A549 treated with AZD2906 at 1 μM for 4 hours (cell line): ENCODE data around the gene LRRC43. TPM values are rescaled to one million over a fixed set of nuclear protein-coding genes. Genes with fewer than 3 reads are reported as not detected.

ENCODE experiments used
- total RNA-seq: library from RNA; stranded (reverse); fragments of 200-300 nt; extraction: Qiagen RNA extraction; gene quantifications from 5 replicates; pipeline ENCODE4 v1.2.3, GENCODE V29; 2022

LRRC43 gene
- total RNA-seq = 0.10 to 0.25 TPM (median 0.17 TPM) in 4 of 5 replicates, not detected in the other

GRCh38 chr12:122182887-122183587, at the start of gene LRRC43:
LRRC43 (plus strand) TSS chr12:122183123; CDS start chr12:122183145, 22 bp downstream.

GRCh38 chr12:122174155-122174845, 8.6 kb upstream of the LRRC43 start, which contains the start of gene IL31:
IL31 (minus strand) TSS chr12:122174221; CDS start chr12:122174172, 49 bp downstream.

GRCh38 chr12:122203301-122204166, 20.6 kb downstream of the LRRC43 start, which contains the start of gene B3GNT4:
B3GNT4 (plus strand) TSS chr12:122203709; CDS start chr12:122204619, 910 bp downstream.

GRCh38 chr12:122225683-122226365, 42.9 kb downstream of the LRRC43 start, which contains the start of gene DIABLO:
DIABLO (minus strand) TSS chr12:122226052; CDS start chr12:122226014, 38 bp downstream.

Other genes with a start within 250 kb of the LRRC43 start
- 9.7 to 12.4 TPM (median 10.8 TPM) in 5 replicates for gene BCL7A, start 161.2 kb upstream of the LRRC43 start, total RNA-seq
- 32.0 to 43.9 TPM (median 40.9 TPM) in 5 replicates for gene MLXIP, start 104.4 kb upstream of the LRRC43 start, total RNA-seq
- gene IL31, start 8.9 kb upstream of the LRRC43 start, total RNA-seq = not detected in 5 replicates
- gene B3GNT4, start 20.6 kb downstream of the LRRC43 start, total RNA-seq = 0.60 to 1.1 TPM (median 0.72 TPM) in 5 replicates
- 67.7 to 72.7 TPM (median 68.7 TPM) in 5 replicates for gene DIABLO, start 42.9 kb downstream of the LRRC43 start, total RNA-seq
- 17.5 to 20.5 TPM (median 18.5 TPM) in 5 replicates for gene VPS33A, start 83.4 kb downstream of the LRRC43 start, total RNA-seq
- gene CLIP1, start 239.5 kb downstream of the LRRC43 start, total RNA-seq = 28.3 to 43.8 TPM (median 30.5 TPM) in 5 replicates